GM12873 (cell line): ENCODE measurements around the gene CEP89.

Source experiments
- TF ChIP-seq, protein P1 (sequence below): IDR thresholded peaks from 2 replicates; pipeline ENCODE4 v1.5.1; 2012; ENCODE audit warnings: low read depth, mild to moderate bottlenecking, moderate library complexity, low read length, control low read depth; ENCODE audit not compliant: insufficient read depth; ENCODE audit errors: missing control alignments

Gene CEP89

GRCh38 chr19:32859591-32859990 is 112.2 kb downstream of the CEP89 start:
- TF ChIP-seq, protein P1, sequence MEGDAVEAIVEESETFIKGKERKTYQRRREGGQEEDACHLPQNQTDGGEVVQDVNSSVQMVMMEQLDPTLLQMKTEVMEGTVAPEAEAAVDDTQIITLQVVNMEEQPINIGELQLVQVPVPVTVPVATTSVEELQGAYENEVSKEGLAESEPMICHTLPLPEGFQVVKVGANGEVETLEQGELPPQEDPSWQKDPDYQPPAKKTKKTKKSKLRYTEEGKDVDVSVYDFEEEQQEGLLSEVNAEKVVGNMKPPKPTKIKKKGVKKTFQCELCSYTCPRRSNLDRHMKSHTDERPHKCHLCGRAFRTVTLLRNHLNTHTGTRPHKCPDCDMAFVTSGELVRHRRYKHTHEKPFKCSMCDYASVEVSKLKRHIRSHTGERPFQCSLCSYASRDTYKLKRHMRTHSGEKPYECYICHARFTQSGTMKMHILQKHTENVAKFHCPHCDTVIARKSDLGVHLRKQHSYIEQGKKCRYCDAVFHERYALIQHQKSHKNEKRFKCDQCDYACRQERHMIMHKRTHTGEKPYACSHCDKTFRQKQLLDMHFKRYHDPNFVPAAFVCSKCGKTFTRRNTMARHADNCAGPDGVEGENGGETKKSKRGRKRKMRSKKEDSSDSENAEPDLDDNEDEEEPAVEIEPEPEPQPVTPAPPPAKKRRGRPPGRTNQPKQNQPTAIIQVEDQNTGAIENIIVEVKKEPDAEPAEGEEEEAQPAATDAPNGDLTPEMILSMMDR = no peak

DNA sequence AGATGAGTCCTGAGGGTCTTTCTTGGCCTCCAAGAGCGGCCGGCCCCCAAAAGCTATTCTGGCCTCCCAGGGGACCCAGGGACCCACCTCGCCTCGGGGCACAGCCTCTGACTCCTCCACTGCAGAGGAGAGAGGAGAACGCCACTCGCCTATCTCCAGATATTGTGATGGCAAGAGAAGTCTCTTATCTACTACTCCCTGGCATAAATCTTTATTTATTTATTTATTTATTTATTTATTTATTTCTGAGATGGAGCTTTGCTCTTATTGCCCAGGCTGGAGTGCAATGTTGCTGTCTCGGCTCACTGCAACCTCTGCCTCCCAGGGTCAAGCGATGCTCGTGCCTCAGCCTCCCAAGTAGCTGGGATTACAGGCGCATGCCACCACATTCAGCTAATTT is 113.2 kb downstream of the CEP89 start:
- TF ChIP-seq, protein P1 = no peak

GRCh38 chr19:32858155-32858554 is 113.6 kb downstream of the CEP89 start:
- TF ChIP-seq, protein P1 = no peak

- TF ChIP-seq, protein P1 = no peak
These were observed 114.2 kb downstream of the CEP89 start for GRCh38 chr19:32857584-32857983.

DNA sequence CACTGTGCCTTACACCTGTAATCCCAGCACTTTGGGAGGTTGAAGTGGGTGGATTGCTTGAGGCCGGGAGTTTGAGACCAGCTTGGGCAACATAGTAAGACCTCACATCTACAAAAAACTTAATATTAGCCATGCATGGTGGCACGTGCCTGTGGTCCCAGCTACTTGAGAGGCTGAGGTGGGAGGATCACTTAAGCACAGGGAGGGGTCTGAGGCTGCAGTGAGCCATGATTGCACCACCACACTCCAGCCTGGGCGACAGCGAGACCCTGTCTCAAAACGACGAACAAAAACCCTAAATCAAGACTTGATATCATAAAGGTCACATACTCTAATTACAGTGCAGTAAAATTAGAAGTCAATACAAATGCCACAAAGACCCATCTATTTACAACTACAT is 119.5 kb downstream of the CEP89 start:
- TF ChIP-seq, protein P1 = no peak

DNA sequence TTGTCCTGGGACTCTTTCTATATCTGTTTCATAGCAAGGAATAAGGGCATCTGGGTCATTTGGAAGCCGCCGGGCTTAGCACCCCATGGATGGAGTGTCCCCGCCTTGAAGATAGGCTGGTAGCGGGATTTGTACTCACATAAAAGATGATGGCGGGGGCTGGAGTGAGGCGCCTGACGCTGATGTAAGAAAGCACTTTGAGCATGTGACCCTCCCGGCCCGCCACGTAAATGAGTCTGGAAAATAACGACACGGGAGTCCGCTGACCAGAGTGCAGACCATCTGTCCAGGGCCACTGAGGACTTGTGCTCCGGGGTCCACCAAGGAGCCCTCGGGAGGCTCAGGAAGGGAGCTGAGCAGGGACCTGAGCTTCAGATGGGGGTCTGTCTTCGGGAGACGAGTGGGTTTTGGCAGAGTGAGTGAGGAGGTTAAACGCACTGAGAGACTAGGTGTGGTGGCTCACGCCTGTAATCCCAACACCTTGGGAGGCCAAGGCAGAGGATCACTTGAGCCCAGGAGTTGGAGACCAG is 128.0 kb downstream of the CEP89 start:
- TF ChIP-seq, protein P1 = no peak

DNA sequence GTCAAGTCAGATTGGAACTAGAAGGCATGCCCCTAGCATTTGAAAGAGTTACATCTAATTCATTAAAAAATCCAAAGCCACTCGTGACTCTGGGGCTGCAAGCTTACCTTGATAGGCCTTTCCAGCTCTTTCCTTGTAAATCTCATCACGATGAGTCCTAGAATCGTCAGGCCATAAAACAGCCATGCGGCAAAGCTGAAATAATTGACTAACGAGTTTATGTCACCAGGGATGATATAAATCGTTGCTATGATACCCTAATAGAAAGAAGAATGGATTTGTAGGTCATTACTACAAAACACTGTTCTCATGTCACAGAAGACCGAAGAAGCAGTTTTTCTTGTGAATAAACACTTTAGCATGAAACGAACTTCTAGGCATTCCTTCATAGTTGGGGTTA is 129.7 kb downstream of the CEP89 start:
- TF ChIP-seq, protein P1 = no peak
